Ovary (tissue), 9 donors: Measurements from ENCODE around the gene IL1RL1. TPM values are rescaled to one million over a fixed set of nuclear protein-coding genes. Genes with fewer than 3 reads are reported as not detected.

Experiments
- DNase-seq, 5 donors: peaks; one replicate each; pipeline ENCODE4 v3.0.0-alpha.2; 2019 to 2020
- H3K27ac ChIP-seq, 2 donors: fragments of 200-600 bp; one replicate each; pipeline versions ENCODE4 v1.5.1 to v1.8.0; 2019 to 2022
- H3K27me3 ChIP-seq: fragments of 200-600 bp; one replicate; pipeline ENCODE4 v1.8.0; 2022
- H3K36me3 ChIP-seq: fragments of 200-600 bp; sonication (generic); one replicate; pipeline ENCODE4 v1.5.1; 2019
- H3K4me1 ChIP-seq: one replicate; pipeline ENCODE4 v1.8.1; 2013; ENCODE audit warnings: mild to moderate bottlenecking, moderate library complexity; ENCODE audit not compliant: insufficient read depth
- H3K4me3 ChIP-seq: fragments of 200-600 bp; sonication (generic); one replicate; pipeline ENCODE4 v1.5.1; 2017
- H3K9me3 ChIP-seq, 2 donors: fragments of 200-600 bp in 1 of 2; sonication (generic) in 1 of 2; one replicate each; pipeline versions ENCODE4 v1.5.1 to v1.8.1; 2013 to 2019; ENCODE audit warnings: mild to moderate bottlenecking in 1 of 2, moderate library complexity in 1 of 2
- CTCF ChIP-seq, 3 donors: fragments of 450-650 bp in 2 of 3; fragments of 200-600 bp in 1 of 3; IDR thresholded peaks; one replicate each; pipeline versions ENCODE4 v1.5.1 to v1.8.0; 2016 to 2022; ENCODE audit warnings: antibody characterized with exemption in 3 of 3, mild to moderate bottlenecking in 1 of 3
- EP300 ChIP-seq: sonication (generic); formaldehyde crosslinking; IDR thresholded peaks from one replicate; pipeline ENCODE4 v1.6.1; 2017; ENCODE audit warnings: antibody characterized with exemption
- POLR2A ChIP-seq: fragments of 450-650 bp; IDR thresholded peaks from one replicate; pipeline ENCODE4 v1.6.1; 2017; ENCODE audit warnings: antibody characterized with exemption, mild to moderate bottlenecking, moderate library complexity
- WGBS, 3 donors: extraction: QIAGEN DNeasy Blood & Tissue Kit in 1 of 3; methylation state at CpG; one replicate each; pipeline versions ENCODE4 v1.1.5 to v1.1.7; 2013 to 2017; 5-methylcytosine and 5-hydroxymethylcytosine counted together
- intact Hi-C, 4 donors: fragments of 100-400 bp; cut with DNase I; formaldehyde crosslinking; loops; one replicate each; pipeline versions ENCODE4 v1.11.0 to v1.15.1; 2022 to 2023
- polyA plus RNA-seq, 2 donors: library from polyadenylated mRNA; stranded (reverse); fragments of 200-250 nt in 1 of 2; fragments of 350-450 nt in 1 of 2; fragmentation: Illumina TruSeq in 1 of 2; extraction: RNeasy Lipid Tissue Mini Kit (QIAGEN cat#74804) in 1 of 2; gene quantifications; one replicate each; pipeline ENCODE4 v1.2.3, GENCODE V29; 2013 to 2014
- total RNA-seq, 7 donors: library from RNA; depleted of rRNA in 2 of 7; stranded (reverse); fragments of >200 nt in 2 of 7; fragmentation: NEBNext Ultra II Directional in 3 of 7; extraction: Animal tissue kit (Norgen Biotek cat#: 25700) in 3 of 7; gene quantifications; one replicate each; pipeline versions ENCODE4 v1.1.0 to v1.2.4, GENCODE V29; 2016 to 2023
- donor health status: DM: no; HTN: no; CAD: no; lungs with moderate emphysema.
- donor health status: DM: no; HTN: no; CAD: no.
- donor health status: Bipolar disorder and iron deficiency.
- donor health status: DM: yes; HTN: yes; CAD: no.
- donor health status: DM: no; HTN: no; CAD: no.
- donor health status: DM: yes; HTN: yes; CAD: no.

IL1RL1 gene
- total and polyA plus RNA-seq, 9 donors = 0.36 to 2.3 (median 1.9) TPM; not detected in 1

DNA sequence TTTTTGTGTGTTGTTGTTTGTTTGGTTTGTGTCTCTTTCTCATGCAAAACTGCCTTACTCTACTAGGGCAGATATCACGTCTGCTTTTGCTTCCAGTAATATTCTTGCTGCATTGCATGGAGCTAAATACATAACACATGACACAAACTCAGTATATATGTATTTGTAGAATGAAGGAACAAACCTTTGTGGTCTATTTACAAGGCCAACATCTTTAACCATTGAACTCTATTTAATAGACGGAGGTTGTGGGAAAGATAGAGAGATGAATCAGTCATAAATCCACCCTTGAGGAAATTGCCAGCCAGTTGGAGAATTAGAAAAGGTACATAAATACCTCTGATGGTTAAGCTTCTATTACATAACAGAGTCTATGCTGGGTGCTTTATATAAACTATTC, 26.0 kb upstream of the IL1RL1 start:
- Histone ChIP-seq H3K36me3 (no peaks in the 10 kb centered on the region), H3K9me3 (no peaks in the 10 kb centered on the region), H3K4me3 (no peak overlapping the region), H3K27ac (no peak overlapping the region), H3K4me1 (no peaks in the 10 kb centered on the region), H3K27me3 (no peaks in the 10 kb centered on the region)
- TF ChIP-seq POLR2A (no peak), EP300 (no peak), CTCF (IDR thresholded peaks at IDR 0.05) (no peak)
- DNase-seq = no peak
- intact Hi-C loops = loop anchor here in 1 of 4 donors (10.0 kb wide), 1 partner anchor 69 kb away; the partner anchor contains the start of gene IL18R1
- 65 to 81% (median 73%) methylated on average over 2 of the region's 2 CpGs for WGBS, 3 donors

- no peaks in the 10 kb centered on the region for H3K27me3 ChIP-seq
- DNase-seq = no peak
- H3K4me3 ChIP-seq = no peak overlapping the region
- WGBS, 3 donors = 45 to 60% (median 50%) methylated on average over 3 of the region's 3 CpGs
- H3K9me3 ChIP-seq = no peaks in the 10 kb centered on the region
- intact Hi-C loops = loop anchor here in 1 of 4 donors (10.0 kb wide), 1 partner anchor 69 kb away; the partner anchor contains the start of gene IL18R1
- no peak overlapping the region for H3K27ac ChIP-seq
- TF ChIP-seq CTCF (IDR thresholded peaks at IDR 0.05) (no peak), EP300 (no peak), POLR2A (no peak)
- H3K4me1 ChIP-seq = no peaks in the 10 kb centered on the region
- H3K36me3 ChIP-seq = no peaks in the 10 kb centered on the region
These were observed 25.3 kb upstream of the IL1RL1 start for GRCh38 chr2:102286041-102286440.

DNA sequence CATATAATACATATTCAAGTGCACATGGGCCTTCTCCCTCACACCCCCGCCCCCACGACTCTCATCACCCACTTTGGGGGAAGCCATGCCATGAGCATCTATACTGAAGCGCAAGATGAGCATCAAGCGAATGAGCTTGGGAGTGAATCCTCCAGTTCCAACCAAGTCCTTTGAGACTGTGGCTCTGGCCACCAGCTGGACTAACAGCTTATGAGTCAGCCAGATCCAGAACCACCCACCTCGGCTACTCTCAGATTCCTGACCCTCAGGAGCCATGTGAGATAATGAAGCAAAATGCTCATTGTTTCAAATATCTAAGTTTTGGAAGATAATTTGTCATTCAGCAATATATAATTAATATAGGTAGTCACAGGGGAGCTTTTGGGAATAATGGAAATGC, 22.2 kb upstream of the IL1RL1 start:
- TF ChIP-seq CTCF (IDR thresholded peaks at IDR 0.05) = no peak
- TF ChIP-seq POLR2A = no peak
- TF ChIP-seq EP300 = no peak
- no peak for DNase-seq
- Histone ChIP-seq H3K4me1 (no peaks in the 10 kb centered on the region), H3K36me3 (no peaks in the 10 kb centered on the region), H3K27me3 (no peaks in the 10 kb centered on the region), H3K27ac (no peak overlapping the region), H3K9me3 (no peaks in the 10 kb centered on the region), H3K4me3 (no peak overlapping the region)
- intact Hi-C loops = loop anchor here in 1 of 4 donors (10.0 kb wide), 1 partner anchor 66 kb away; the partner anchor contains the start of gene IL18R1
- 85 to 91% (median 87%) methylated on average over 5 of the region's 5 CpGs for WGBS, 3 donors

- TF ChIP-seq CTCF (IDR thresholded peaks at IDR 0.05) (no peak), POLR2A (no peak), EP300 (no peak)
- intact Hi-C loops = no loop called here
These were observed 20.8 kb upstream of the IL1RL1 start for GRCh38 chr2:102290594-102290993.

More at GRCh38 chr2:102290594-102290993, 20.8 kb upstream of the IL1RL1 start:
- Histone ChIP-seq H3K27me3 (no peaks in the 10 kb centered on the region), H3K4me3 (no peak overlapping the region), H3K36me3 (no peaks in the 10 kb centered on the region), H3K27ac (no peak overlapping the region), H3K9me3 (no peaks in the 10 kb centered on the region), H3K4me1 (no peaks in the 10 kb centered on the region)
- DNase-seq = no peak
